ENCODE results near the gene DLD.
A peak's percentile ranks its signal among the peaks of the same experiment; 100 is the strongest.
"Not testable (repeated sequence)": the region's sequence is repeated elsewhere in the genome, so short reads cannot be mapped to it uniquely, and the experiment has no call there.

The DLD gene

GRCh38 chr7:107874605-107875446, 16.2 kb upstream of the DLD start:
- no peak for DNase-seq

GRCh38 chr7:107876916-107877315, 14.1 kb upstream of the DLD start:
- DNase-seq = no peak

- DNase-seq = no peak
Measured at GRCh38 chr7:107877731-107878382, 13.1 kb upstream of the DLD start.

DNA sequence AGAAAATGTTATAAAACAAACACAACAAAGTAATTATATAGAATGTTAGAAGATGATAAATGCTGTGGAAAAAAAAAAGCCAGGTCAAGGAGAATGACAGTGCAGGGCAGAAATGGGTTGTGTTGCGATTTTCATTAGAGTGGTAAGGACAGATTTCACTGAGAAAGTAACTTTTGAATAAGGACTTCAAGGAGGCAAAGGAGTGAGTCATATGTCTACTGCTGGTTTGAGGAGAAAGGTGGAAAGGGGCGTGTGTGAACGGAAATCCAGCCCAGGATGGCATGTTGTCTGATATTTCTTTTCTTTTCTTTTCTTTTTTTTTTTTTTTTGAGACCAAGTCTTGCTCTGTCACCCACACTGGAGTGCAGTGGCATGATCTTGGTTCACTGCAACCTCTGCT, 12.3 kb upstream of the DLD start:
- no peak for DNase-seq

- peak; percentile 26 for DNase-seq
Measured at GRCh38 chr7:107879400-107880035, 11.5 kb upstream of the DLD start.

- DNase-seq = no peak
Measured at GRCh38 chr7:107882766-107883165, 8.2 kb upstream of the DLD start.

DNA sequence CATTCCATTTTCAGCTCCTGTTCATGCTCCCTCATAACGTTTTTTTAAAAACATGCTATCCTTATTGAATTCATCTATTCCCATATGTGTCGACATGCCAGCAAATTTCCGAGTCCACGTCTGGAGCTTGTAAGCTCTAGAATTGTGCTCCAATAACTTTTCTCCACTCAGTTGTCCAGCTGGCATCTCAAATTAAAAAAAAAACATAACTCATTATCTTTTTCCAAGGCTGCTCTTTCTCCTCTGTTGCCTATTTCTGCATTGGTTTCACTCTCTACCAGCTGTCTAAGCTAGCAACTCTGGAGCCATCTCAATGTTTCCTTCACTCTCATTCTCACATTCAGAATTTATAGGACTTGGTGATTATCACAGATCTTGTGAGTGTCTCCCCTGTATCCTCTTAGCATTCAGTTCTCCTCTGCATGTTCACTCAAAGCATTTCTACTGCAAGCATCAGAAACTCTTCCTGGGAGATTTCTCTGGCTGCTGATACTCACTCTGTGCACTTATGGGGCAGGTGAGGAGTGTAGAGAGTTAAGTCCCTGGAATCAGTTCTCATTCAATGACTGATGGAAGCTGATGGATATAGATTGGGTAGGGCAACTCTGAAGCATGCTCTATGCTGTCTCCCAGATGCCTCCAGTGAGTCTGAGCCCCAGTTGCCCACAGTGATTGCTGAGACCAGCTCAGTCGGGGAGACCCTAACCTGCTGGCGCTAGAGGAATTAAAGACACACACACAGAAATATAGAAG, 6.7 kb upstream of the DLD start:
- DNase-seq = no peak

DNA sequence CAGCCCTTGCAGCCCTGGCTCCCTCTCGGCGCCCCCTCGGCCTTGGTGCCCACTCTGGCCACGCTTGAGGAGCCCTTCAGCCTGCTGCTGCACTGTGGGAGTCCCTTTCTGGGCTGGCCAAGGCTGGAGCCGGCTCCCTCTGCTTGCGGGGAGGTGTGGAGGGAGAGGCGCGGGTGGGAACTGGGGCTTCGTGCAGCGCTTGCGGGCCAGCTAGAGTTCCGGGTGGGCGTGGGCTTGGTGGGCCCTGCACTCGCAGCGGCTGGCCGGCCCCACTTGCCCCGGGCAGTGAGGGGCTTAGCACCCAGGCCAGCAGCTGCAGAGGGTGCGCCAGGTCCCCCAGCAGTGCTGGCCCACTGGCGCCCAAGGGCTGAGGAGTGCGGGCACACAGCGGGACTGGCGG, 3.2 kb upstream of the DLD start:
- DNase-seq = not testable (repeated sequence)

- DNase-seq = no peak
Measured at GRCh38 chr7:107889992-107890391, 991 bp upstream of the DLD start.

GRCh38 chr7:107890493-107890961, 456 bp upstream of the DLD start:
- no peak for DNase-seq

- no peak for DNase-seq
Measured at GRCh38 chr7:107891636-107892366, 818 bp downstream of the DLD start.

- DNase-seq = not testable (repeated sequence)
Measured at GRCh38 chr7:107892367-107892741, 1.4 kb downstream of the DLD start.

- no peak for DNase-seq
Measured at GRCh38 chr7:107898997-107899594, 8.1 kb downstream of the DLD start.

DNA sequence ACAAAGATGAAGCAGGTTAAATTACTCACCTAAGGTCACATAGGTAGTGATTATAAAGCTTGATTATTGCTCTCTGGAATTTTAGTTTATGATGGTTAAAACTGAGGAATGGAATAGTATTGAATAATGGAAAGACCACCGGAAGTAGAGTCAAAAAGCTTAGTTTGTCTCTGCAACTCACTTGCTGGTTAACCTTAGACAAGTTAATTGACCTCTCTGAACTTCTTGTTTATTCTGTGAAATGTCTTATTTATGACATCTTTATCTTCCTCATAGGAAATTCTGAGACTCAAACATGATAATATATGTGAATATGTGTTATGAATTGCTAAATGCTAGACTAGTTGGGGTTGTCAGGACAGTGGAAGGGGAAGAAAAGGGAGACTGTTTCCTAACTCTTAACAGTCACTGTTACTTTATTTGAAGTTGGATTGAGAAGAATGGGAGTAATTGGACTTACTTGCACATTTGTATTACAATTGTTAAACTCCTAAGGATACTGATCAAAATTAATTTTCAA, 9.6 kb downstream of the DLD start:
- DNase-seq = no peak

GRCh38 chr7:107902381-107902780, 11.4 kb downstream of the DLD start:
- no peak for DNase-seq

DNA sequence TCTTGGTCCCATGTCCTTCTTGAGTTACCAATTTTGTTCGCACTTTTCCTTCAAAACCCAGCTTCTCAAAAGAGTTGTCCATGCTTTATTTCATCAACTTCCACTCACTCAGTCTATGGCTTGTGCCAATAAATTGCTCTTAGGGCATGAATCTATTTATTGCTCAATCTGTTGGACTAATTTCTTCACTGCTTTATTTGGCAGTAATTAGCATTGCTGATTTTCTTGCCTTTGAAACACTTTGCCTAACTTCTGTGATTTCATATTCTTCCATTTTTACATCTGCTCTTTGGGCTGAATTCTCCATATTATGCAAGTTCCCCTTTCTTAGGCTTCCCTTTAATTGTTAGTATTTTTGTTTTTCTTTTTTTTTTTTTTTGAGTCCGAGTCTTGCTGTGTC, 16.8 kb downstream of the DLD start:
- DNase-seq = no peak

GRCh38 chr7:107909445-107909844, 18.5 kb downstream of the DLD start:
- no peak for DNase-seq

- DNase-seq = no peak
Measured at GRCh38 chr7:107911981-107912380, 21.0 kb downstream of the DLD start.

DNA sequence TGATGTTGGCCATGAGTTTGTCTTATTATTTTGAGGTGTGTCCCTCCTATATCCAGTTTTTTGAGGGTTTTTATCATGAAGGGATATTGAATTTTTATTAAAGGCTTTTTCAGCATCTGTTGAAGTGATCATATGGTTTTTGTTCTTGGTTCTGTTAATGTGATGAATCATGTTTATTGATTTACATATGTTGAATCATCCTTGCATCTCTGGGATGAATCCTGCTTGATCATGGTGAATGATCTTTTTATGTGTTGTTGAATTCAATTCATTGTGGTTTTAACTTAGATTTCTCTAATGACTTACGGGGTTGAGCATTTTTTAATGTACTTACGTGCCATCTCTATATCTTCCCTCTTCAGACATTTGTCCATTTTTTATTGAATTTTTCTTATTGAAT, 22.9 kb downstream of the DLD start:
- no peak for DNase-seq

- DNase-seq = no peak
Measured at GRCh38 chr7:107914831-107915230, 23.8 kb downstream of the DLD start.

GRCh38 chr7:107915541-107915940, 24.6 kb downstream of the DLD start:
- no peak for DNase-seq

All from CD4-positive, alpha-beta T cell treated with Interferon gamma for 1 hour (primary cell).